Choroid plexus epithelial cell (primary cell): ENCODE measurements around the gene SNX27.
"Not testable (repeated sequence)": the region's sequence is repeated elsewhere in the genome, so short reads cannot be mapped to it uniquely, and the experiment has no call there.

Experiments
- DNase-seq: peaks from one replicate; pipeline ENCODE4 v3.0.0-alpha.2; 2010; ENCODE audit warnings: low read depth
- H3K4me3 ChIP-seq: 2 replicates; pipeline ENCODE4 v1.5.1; 2011; ENCODE audit warnings: low read depth, mild to moderate bottlenecking, control low read depth, low read length, moderate library complexity
- CTCF ChIP-seq: conservative IDR thresholded peaks from 2 replicates; pipeline ENCODE4 v1.5.1; 2011; ENCODE audit warnings: low read depth, mild to moderate bottlenecking, control low read depth, inconsistent platforms, low read length, moderate library complexity

SNX27 gene

GRCh38 chr1:151729157-151729965 is 117.5 kb downstream of the SNX27 start:
- no peak for DNase-seq
- TF ChIP-seq CTCF = no peak
- H3K4me3 ChIP-seq = no peak overlapping the region

GRCh38 chr1:151729966-151730291 is 118.1 kb downstream of the SNX27 start:
- TF ChIP-seq CTCF = no peak

GRCh38 chr1:151733126-151733525 is 121.3 kb downstream of the SNX27 start:
- no peak overlapping the region for H3K4me3 ChIP-seq
- no peak for TF ChIP-seq CTCF
- no peak for DNase-seq

More at GRCh38 chr1:151729966-151730291, 118.1 kb downstream of the SNX27 start:
- no peak for DNase-seq
- no peak overlapping the region for H3K4me3 ChIP-seq

- not testable (repeated sequence) for DNase-seq, H3K4me3 ChIP-seq
Measured at GRCh38 chr1:151733995-151734394, 122.1 kb downstream of the SNX27 start.

GRCh38 chr1:151737026-151737425 is 125.2 kb downstream of the SNX27 start:
- no peak for DNase-seq
- TF ChIP-seq CTCF = no peak
- no peak overlapping the region for H3K4me3 ChIP-seq

GRCh38 chr1:151737479-151737878 is 125.6 kb downstream of the SNX27 start:
- no peak for TF ChIP-seq CTCF
- DNase-seq = no peak
- no peak overlapping the region for H3K4me3 ChIP-seq

GRCh38 chr1:151739590-151740355 is 127.9 kb downstream of the SNX27 start:
- DNase-seq = no peak
- TF ChIP-seq CTCF = no peak
- no peak overlapping the region for H3K4me3 ChIP-seq
